HepG2 (cell line): ENCODE measurements around the gene C1QC. TPM values are rescaled to one million over a fixed set of nuclear protein-coding genes. Genes with fewer than 3 reads are reported as not detected.

ENCODE experiments used
- EED ChIP-seq: sonication (generic); formaldehyde crosslinking; IDR thresholded peaks from 2 replicates; pipeline ENCODE4 v1.5.0; 2020; ENCODE audit warnings: mild to moderate bottlenecking, missing genetic modification reagents
- FOXK1 ChIP-seq: sonication (generic); formaldehyde crosslinking; IDR thresholded peaks from 2 replicates; pipeline ENCODE4 v1.4.0; 2020; ENCODE audit warnings: low read depth, missing genetic modification reagents, borderline replicate concordance
- FOXM1 ChIP-seq: sonication (generic); formaldehyde crosslinking; IDR thresholded peaks from 2 replicates; pipeline ENCODE4 v1.5.0; 2020; ENCODE audit warnings: missing genetic modification reagents
- HMG20A ChIP-seq: IDR thresholded peaks from 2 replicates; pipeline ENCODE4 v1.6.1; 2016; ENCODE audit warnings: borderline replicate concordance
- IKZF4 ChIP-seq: sonication (generic); formaldehyde crosslinking; IDR thresholded peaks from 2 replicates; pipeline ENCODE4 v1.5.1; 2020; ENCODE audit warnings: borderline replicate concordance, mild to moderate bottlenecking, low read depth, missing genetic modification reagents; ENCODE audit errors: not compliant biosample characterization
- MTF1 ChIP-seq: sonication (generic); formaldehyde crosslinking; IDR thresholded peaks from 2 replicates; pipeline ENCODE4 v1.5.0; 2020; ENCODE audit warnings: missing genetic modification reagents
- MYNN ChIP-seq: sonication (generic); formaldehyde crosslinking; IDR thresholded peaks from 2 replicates; pipeline ENCODE4 v1.4.0; 2020; ENCODE audit warnings: mild to moderate bottlenecking, low read depth, missing genetic modification reagents
- NCOR1 ChIP-seq: fragments of 200-600 bp; sonication (generic); IDR thresholded peaks from 2 replicates; pipeline ENCODE4 v1.7.0; 2017; ENCODE audit warnings: antibody characterized with exemption, low read length, borderline replicate concordance
- NFKBIZ ChIP-seq: IDR thresholded peaks from 2 replicates; pipeline ENCODE4 v1.6.1; 2018; ENCODE audit warnings: missing genetic modification reagents, missing compliant biosample characterization
- RBM39 ChIP-seq: fragments of 200-400 bp; formaldehyde crosslinking; IDR thresholded peaks from one replicate; pipeline ENCODE4 v1.6.1; 2018; ENCODE audit warnings: antibody characterized with exemption, mild to moderate bottlenecking, low read depth, low read length; ENCODE audit not compliant: poor library complexity, severe bottlenecking
- SALL1 ChIP-seq: sonication (generic); formaldehyde crosslinking; IDR thresholded peaks from 2 replicates; pipeline ENCODE4 v1.8.0; 2022; ENCODE audit warnings: mild to moderate bottlenecking, missing genetic modification reagents
- SNRNP70 ChIP-seq: fragments of 200-400 bp; formaldehyde crosslinking; IDR thresholded peaks from 2 replicates; pipeline ENCODE4 v1.6.1; 2017; ENCODE audit warnings: mild to moderate bottlenecking, low read depth, low read length, moderate library complexity
- SRF ChIP-seq: IDR thresholded peaks from 2 replicates; pipeline ENCODE4 v1.6.1; 2011; ENCODE audit warnings: mild to moderate bottlenecking, low read depth, low read length, moderate library complexity
- TBX2 ChIP-seq: sonication (generic); formaldehyde crosslinking; IDR thresholded peaks from 2 replicates; pipeline ENCODE4 v1.5.0; 2020; ENCODE audit warnings: missing genetic modification reagents, mild to moderate bottlenecking, borderline replicate concordance
- TRIM24 ChIP-seq: sonication (generic); formaldehyde crosslinking; IDR thresholded peaks from 2 replicates; pipeline ENCODE4 v1.8.0; 2022; ENCODE audit warnings: mild to moderate bottlenecking, missing genetic modification reagents
- WIZ ChIP-seq: sonication (generic); formaldehyde crosslinking; IDR thresholded peaks from 2 replicates; pipeline ENCODE4 v1.5.1; 2020; ENCODE audit warnings: mild to moderate bottlenecking, missing genetic modification reagents
- ZBTB42 ChIP-seq: sonication (generic); formaldehyde crosslinking; IDR thresholded peaks from 2 replicates; pipeline ENCODE4 v1.5.0; 2020; ENCODE audit warnings: mild to moderate bottlenecking, missing genetic modification reagents
- ZNF335 ChIP-seq: sonication (generic); formaldehyde crosslinking; IDR thresholded peaks from 2 replicates; pipeline ENCODE4 v1.4.0; 2020; ENCODE audit warnings: missing genetic modification reagents
- ZNF441 ChIP-seq: sonication (generic); formaldehyde crosslinking; IDR thresholded peaks from 2 replicates; pipeline ENCODE4 v1.7.0; 2021; ENCODE audit warnings: missing genetic modification reagents, borderline replicate concordance
- ZNF737 ChIP-seq: sonication (generic); formaldehyde crosslinking; IDR thresholded peaks from 2 replicates; pipeline ENCODE4 v1.5.0; 2020; ENCODE audit warnings: missing genetic modification reagents, mild to moderate bottlenecking, borderline replicate concordance
- ZNF83 ChIP-seq: sonication (generic); formaldehyde crosslinking; IDR thresholded peaks from 2 replicates; pipeline ENCODE4 v1.4.0; 2020; ENCODE audit warnings: missing genetic modification reagents, mild to moderate bottlenecking, borderline replicate concordance
- ZSCAN22 ChIP-seq: sonication (generic); formaldehyde crosslinking; IDR thresholded peaks from 2 replicates; pipeline ENCODE4 v1.4.0; 2020; ENCODE audit warnings: mild to moderate bottlenecking, missing genetic modification reagents
- polyA plus RNA-seq, 8 experiments: library from polyadenylated mRNA; depleted of rRNA in 3 of 8; stranded (reverse) in 7 of 8; unstranded in 1 of 8; fragments of >200 nt; fragmentation: Illumina TruSeq in 4 of 8; extraction: Trizol in 4 of 8; gene quantifications; 2 replicates each; pipeline versions ENCODE4 v1.2.1 to v1.2.3, GENCODE V29; 2011 to 2016; ENCODE audit warnings: low read depth in 4 of 8, missing spikeins in 1 of 8, mixed read lengths in 1 of 8; ENCODE audit not compliant: insufficient read depth in 1 of 8
- total RNA-seq, 5 experiments: library from RNA; depleted of rRNA; stranded (reverse); fragments of >200 nt; fragmentation: Illumina TruSeq; extraction: Trizol; gene quantifications; 2 replicates each; pipeline ENCODE4 v1.2.3, GENCODE V29; 2016; ENCODE audit warnings: low read depth in 1 of 5
- TF ChIP-seq, protein P1 (sequence below): sonication (generic); formaldehyde crosslinking; conservative IDR thresholded peaks from 2 replicates; pipeline ENCODE4 v1.4.0; 2020; ENCODE audit warnings: missing genetic modification reagents
- TF ChIP-seq, protein P2 (sequence below): IDR thresholded peaks from 2 replicates; pipeline ENCODE4 v1.6.1; 2016; ENCODE audit warnings: missing biosample characterization, missing genetic modification reagents, low read depth

C1QC gene
- total and polyA plus RNA-seq, 2 of the 13 experiments (the other 11 are each of a cell fraction or from before 2014, with no cell fraction given) = not detected

DNA sequence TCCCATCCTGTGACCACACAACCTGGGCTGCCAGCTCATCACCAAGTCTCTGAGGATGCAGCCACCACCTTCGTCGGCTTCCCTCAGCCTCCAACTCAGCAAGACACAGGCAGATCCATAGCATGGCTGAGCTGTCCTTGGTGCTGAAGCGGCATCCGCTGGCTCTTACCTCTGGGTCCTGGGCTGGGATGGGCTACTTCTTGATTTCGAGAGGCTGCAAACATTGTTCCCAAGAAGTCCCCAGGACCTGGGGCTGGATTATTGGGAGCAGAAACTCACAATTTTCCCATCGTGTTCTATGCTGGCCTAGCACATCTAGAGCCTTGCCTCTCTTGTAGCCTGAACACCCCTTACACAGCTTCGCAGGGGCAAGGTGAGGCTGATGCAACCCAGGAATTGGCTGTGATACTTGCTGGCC lies 31.9 kb upstream of the C1QC start (continued):
- TF ChIP-seq NFKBIZ (CRISPR knock-in tag) (peak; percentile 31; the same call in 1 of the 2 replicates), NCOR1 (no peak), WIZ (peak; percentile 98), SRF (no peak), RBM39 (no peak), TRIM24 (CRISPR knock-in tag) (no peak), IKZF4 (CRISPR knock-in tag) (no peak), MTF1 (0 out of 2 replicates have a peak, but pooled peaks have one; percentile 59), TBX2 (CRISPR knock-in tag) (no peak), ZNF737 (CRISPR knock-in tag) (no peak), HMG20A (CRISPR knock-in tag) (no peak), ZSCAN22 (CRISPR knock-in tag) (no peak), ZBTB42 (0 out of 2 replicates have a peak, but pooled peaks have one; percentile 56), SALL1 (peak; percentile 88), EED (CRISPR knock-in tag) (no peak), MYNN (CRISPR knock-in tag) (no peak), ZNF335 (CRISPR knock-in tag) (peak; percentile 58; the same call in 1 of the 2 replicates), FOXM1 (CRISPR knock-in tag) (no peak), ZNF83 (0 out of 2 replicates have a peak, but pooled peaks have one; percentile 45), FOXK1 (peak; percentile 48; the same call in 1 of the 2 replicates), ZNF441 (CRISPR knock-in tag) (peak; percentile 69; the same call in 1 of the 2 replicates), SNRNP70 (no peak)
- TF ChIP-seq, protein P1, sequence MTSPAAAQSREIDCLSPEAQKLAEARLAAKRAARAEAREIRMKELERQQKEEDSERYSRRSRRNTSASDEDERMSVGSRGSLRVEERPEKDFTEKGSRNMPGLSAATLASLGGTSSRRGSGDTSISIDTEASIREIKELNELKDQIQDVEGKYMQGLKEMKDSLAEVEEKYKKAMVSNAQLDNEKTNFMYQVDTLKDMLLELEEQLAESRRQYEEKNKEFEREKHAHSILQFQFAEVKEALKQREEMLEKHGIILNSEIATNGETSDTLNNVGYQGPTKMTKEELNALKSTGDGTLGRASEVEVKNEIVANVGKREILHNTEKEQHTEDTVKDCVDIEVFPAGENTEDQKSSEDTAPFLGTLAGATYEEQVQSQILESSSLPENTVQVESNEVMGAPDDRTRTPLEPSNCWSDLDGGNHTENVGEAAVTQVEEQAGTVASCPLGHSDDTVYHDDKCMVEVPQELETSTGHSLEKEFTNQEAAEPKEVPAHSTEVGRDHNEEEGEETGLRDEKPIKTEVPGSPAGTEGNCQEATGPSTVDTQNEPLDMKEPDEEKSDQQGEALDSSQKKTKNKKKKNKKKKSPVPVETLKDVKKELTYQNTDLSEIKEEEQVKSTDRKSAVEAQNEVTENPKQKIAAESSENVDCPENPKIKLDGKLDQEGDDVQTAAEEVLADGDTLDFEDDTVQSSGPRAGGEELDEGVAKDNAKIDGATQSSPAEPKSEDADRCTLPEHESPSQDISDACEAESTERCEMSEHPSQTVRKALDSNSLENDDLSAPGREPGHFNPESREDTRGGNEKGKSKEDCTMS (CRISPR knock-in tag) = 0 out of 2 replicates have a peak, but pooled peaks have one; percentile 66
- TF ChIP-seq, protein P2, sequence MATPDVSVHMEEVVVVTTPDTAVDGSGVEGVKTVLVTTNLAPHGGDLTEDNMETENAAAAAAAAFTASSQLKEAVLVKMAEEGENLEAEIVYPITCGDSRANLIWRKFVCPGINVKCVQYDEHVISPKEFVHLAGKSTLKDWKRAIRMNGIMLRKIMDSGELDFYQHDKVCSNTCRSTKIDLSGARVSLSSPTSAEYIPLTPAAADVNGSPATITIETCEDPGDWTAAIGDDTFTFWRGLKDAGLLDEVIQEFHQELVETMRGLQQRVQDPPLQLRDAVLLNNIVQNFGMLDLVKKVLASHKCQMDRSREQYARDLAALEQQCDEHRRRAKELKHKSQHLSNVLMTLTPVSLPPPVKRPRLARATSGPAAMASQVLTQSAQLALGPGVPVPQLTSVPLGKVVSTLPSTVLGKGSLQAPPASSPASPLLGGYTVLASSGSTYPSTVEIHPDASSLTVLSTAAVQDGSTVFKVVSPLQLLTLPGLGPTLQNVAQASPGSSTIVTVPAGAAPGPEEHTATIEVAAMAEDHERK (CRISPR knock-in tag) = no peak
